ENCODE data around the gene KCNIP1.

DNA sequence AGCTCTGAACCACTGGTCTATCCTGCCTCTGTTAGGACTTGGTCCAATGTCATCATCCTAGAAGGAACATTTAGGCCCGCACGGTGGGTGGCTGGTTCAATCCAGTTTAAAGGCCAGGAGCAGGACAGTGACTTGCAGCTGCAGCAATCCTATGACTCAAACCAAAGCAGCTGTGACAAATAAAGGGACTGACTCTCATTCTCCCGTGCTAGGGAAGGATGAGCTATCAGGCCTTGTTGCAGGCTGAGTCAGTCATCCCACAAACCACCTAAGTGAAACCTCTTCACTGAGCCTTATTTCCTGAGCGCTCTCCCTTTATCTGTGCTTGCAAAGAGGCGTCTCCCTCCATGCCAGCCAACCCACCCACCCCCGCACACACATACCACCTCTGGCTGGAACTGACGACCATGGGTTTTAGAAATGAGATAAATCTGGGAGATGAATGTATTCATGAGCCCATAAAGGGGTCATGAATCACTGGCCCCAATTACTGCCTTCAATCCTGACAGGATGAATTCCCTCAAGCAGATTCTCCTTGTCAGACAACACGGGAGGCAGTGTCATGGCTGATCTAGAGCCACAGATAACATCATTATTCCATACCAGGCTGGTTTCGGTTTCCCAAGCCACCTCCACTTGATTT, 93.4 kb downstream of the KCNIP1 start:
- TF ChIP-seq, protein P1, sequence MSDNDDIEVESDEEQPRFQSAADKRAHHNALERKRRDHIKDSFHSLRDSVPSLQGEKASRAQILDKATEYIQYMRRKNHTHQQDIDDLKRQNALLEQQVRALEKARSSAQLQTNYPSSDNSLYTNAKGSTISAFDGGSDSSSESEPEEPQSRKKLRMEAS (IDR thresholded peaks at IDR 0.05; ENCODE audit: low read depth, low read length) = no peak
- TF ChIP-seq, protein P2, sequence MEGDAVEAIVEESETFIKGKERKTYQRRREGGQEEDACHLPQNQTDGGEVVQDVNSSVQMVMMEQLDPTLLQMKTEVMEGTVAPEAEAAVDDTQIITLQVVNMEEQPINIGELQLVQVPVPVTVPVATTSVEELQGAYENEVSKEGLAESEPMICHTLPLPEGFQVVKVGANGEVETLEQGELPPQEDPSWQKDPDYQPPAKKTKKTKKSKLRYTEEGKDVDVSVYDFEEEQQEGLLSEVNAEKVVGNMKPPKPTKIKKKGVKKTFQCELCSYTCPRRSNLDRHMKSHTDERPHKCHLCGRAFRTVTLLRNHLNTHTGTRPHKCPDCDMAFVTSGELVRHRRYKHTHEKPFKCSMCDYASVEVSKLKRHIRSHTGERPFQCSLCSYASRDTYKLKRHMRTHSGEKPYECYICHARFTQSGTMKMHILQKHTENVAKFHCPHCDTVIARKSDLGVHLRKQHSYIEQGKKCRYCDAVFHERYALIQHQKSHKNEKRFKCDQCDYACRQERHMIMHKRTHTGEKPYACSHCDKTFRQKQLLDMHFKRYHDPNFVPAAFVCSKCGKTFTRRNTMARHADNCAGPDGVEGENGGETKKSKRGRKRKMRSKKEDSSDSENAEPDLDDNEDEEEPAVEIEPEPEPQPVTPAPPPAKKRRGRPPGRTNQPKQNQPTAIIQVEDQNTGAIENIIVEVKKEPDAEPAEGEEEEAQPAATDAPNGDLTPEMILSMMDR (IDR thresholded peaks at IDR 0.05; ENCODE audit: low read depth, low read length) = no peak

All from NB4 (cell line).